ENCODE measurements around the gene RPL36.

RPL36 gene

GRCh38 chr19:5711713-5712161, 21.6 kb downstream of the RPL36 start:
- no peaks in the 10 kb centered on the region for H3K27me3 ChIP-seq (ENCODE audit: insufficient read depth, low read length, poor library complexity)
- H4K5ac ChIP-seq (ENCODE audit: low read length) = no peak overlapping the region
- no peaks in the 10 kb centered on the region for H3K4me1 ChIP-seq (ENCODE audit: control insufficient read depth, low read depth, low read length)
- H3K23ac ChIP-seq (ENCODE audit: low read length) = no peak overlapping the region
- H3K36me3 ChIP-seq (ENCODE audit: control insufficient read depth, insufficient read depth, low read length) = peaks cover 17% of the 10 kb centered on the region
- DNase-seq = no peak
- no peak overlapping the region for H2BK5ac ChIP-seq (ENCODE audit: low read length)
- no peak overlapping the region for H3K56ac ChIP-seq (ENCODE audit: low read length)
- no peak overlapping the region for H3K4me3 ChIP-seq (ENCODE audit: low read length)
- WGBS (ENCODE audit: extremely low coverage, insufficient coverage, low lambda C conversion rate) = no CpG with 5 or more reads among the region's 25 CpGs
- H3K79me2 ChIP-seq (ENCODE audit: control insufficient read depth, insufficient read depth, low read length) = peaks cover 14% of the 10 kb centered on the region
- H2AK5ac ChIP-seq (ENCODE audit: low read length) = no peak overlapping the region
- H2BK15ac ChIP-seq (replicated peaks; ENCODE audit: low read depth) = no peak overlapping the region
- no peak overlapping the region for H3K27ac ChIP-seq (ENCODE audit: low read depth, low read length)
- H4K8ac ChIP-seq (ENCODE audit: low read depth, low read length) = no peak overlapping the region
- peaks cover 4% of the 10 kb centered on the region for H3K79me1 ChIP-seq (ENCODE audit: low read length)
- no peak overlapping the region for H2BK120ac ChIP-seq (ENCODE audit: low read depth, low read length)
- no peak overlapping the region for H3K9ac ChIP-seq (ENCODE audit: low read length)
- no peak overlapping the region for H3K4ac ChIP-seq (ENCODE audit: low read depth, low read length)
- H3K18ac ChIP-seq (ENCODE audit: low read length) = no peak overlapping the region
- no peak overlapping the region for H3K4me2 ChIP-seq (ENCODE audit: low read length)

DNA sequence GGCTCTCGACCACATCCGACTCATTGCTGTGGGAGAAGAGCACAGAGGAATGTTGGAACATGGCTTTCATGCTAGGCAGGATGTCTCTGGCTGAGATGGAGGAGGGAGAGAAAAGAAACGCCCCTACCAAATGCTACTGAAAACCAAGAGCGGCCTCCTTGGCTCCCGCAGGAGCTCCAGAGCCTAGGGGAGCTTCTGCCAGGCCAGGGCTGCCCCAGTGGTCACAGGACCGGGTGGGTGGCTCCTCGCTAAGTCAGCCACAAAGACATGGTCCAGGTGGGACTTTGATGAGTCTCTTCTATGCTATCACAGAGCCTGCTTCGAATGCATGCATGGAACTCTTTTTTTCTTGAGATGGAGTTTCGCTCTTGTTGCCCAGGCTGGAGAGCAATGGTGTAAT, 23.1 kb downstream of the RPL36 start:
- H3K79me1 ChIP-seq (ENCODE audit: low read length) = peaks cover 10% of the 10 kb centered on the region
- H2BK120ac ChIP-seq (ENCODE audit: low read depth, low read length) = no peak overlapping the region
- no peak overlapping the region for H2BK5ac ChIP-seq (ENCODE audit: low read length)
- no peak overlapping the region for H4K5ac ChIP-seq (ENCODE audit: low read length)
- H3K4ac ChIP-seq (ENCODE audit: low read depth, low read length) = no peak overlapping the region
- H3K36me3 ChIP-seq (ENCODE audit: control insufficient read depth, insufficient read depth, low read length) = peaks cover 11% of the 10 kb centered on the region
- H3K56ac ChIP-seq (ENCODE audit: low read length) = no peak overlapping the region
- no peak for DNase-seq
- H3K4me3 ChIP-seq (ENCODE audit: low read length) = no peak overlapping the region
- H3K79me2 ChIP-seq (ENCODE audit: control insufficient read depth, insufficient read depth, low read length) = peaks cover 28% of the 10 kb centered on the region
- H4K8ac ChIP-seq (ENCODE audit: low read depth, low read length) = no peak overlapping the region
- H3K4me2 ChIP-seq (ENCODE audit: low read length) = no peak overlapping the region
- no peak overlapping the region for H3K18ac ChIP-seq (ENCODE audit: low read length)
- H3K27ac ChIP-seq (ENCODE audit: low read depth, low read length) = no peak overlapping the region
- no CpG with 5 or more reads among the region's 9 CpGs for WGBS (ENCODE audit: extremely low coverage, insufficient coverage, low lambda C conversion rate)
- no peak overlapping the region for H3K23ac ChIP-seq (ENCODE audit: low read length)
- no peak overlapping the region for H2BK15ac ChIP-seq (replicated peaks; ENCODE audit: low read depth)
- H3K9ac ChIP-seq (ENCODE audit: low read length) = no peak overlapping the region
- no peaks in the 10 kb centered on the region for H3K4me1 ChIP-seq (ENCODE audit: control insufficient read depth, low read depth, low read length)
- H2AK5ac ChIP-seq (ENCODE audit: low read length) = no peak overlapping the region
- no peaks in the 10 kb centered on the region for H3K27me3 ChIP-seq (ENCODE audit: insufficient read depth, low read length, poor library complexity)

GRCh38 chr19:5714816-5715215, 24.7 kb downstream of the RPL36 start:
- Histone ChIP-seq H3K79me1 (ENCODE audit: low read length) (peaks cover 17% of the 10 kb centered on the region), H3K4me2 (ENCODE audit: low read length) (no peak overlapping the region), H2AK5ac (ENCODE audit: low read length) (no peak overlapping the region), H4K8ac (ENCODE audit: low read depth, low read length) (no peak overlapping the region), H3K23ac (ENCODE audit: low read length) (no peak overlapping the region), H3K36me3 (ENCODE audit: control insufficient read depth, insufficient read depth, low read length) (peaks cover 11% of the 10 kb centered on the region), H2BK5ac (ENCODE audit: low read length) (no peak overlapping the region), H2BK15ac (replicated peaks; ENCODE audit: low read depth) (no peak overlapping the region), H2BK120ac (ENCODE audit: low read depth, low read length) (no peak overlapping the region), H3K18ac (ENCODE audit: low read length) (no peak overlapping the region), H4K5ac (ENCODE audit: low read length) (no peak overlapping the region), H3K4me1 (ENCODE audit: control insufficient read depth, low read depth, low read length) (no peaks in the 10 kb centered on the region), H3K79me2 (ENCODE audit: control insufficient read depth, insufficient read depth, low read length) (peaks cover 44% of the 10 kb centered on the region), H3K56ac (ENCODE audit: low read length) (no peak overlapping the region), H3K27me3 (ENCODE audit: insufficient read depth, low read length, poor library complexity) (no peaks in the 10 kb centered on the region), H3K4me3 (ENCODE audit: low read length) (no peak overlapping the region), H3K4ac (ENCODE audit: low read depth, low read length) (no peak overlapping the region), H3K9ac (ENCODE audit: low read length) (no peak overlapping the region), H3K27ac (ENCODE audit: low read depth, low read length) (no peak overlapping the region)
- no CpG with 5 or more reads among the region's 10 CpGs for WGBS (ENCODE audit: extremely low coverage, insufficient coverage, low lambda C conversion rate)
- DNase-seq = no peak

- Histone ChIP-seq H3K4me2 (ENCODE audit: low read length) (no peak overlapping the region), H2AK5ac (ENCODE audit: low read length) (no peak overlapping the region), H3K27ac (ENCODE audit: low read depth, low read length) (no peak overlapping the region), H2BK15ac (replicated peaks; ENCODE audit: low read depth) (no peak overlapping the region), H3K18ac (ENCODE audit: low read length) (no peak overlapping the region), H3K4ac (ENCODE audit: low read depth, low read length) (no peak overlapping the region), H4K8ac (ENCODE audit: low read depth, low read length) (no peak overlapping the region), H3K4me3 (ENCODE audit: low read length) (no peak overlapping the region), H3K79me2 (ENCODE audit: control insufficient read depth, insufficient read depth, low read length) (peaks cover 44% of the 10 kb centered on the region), H2BK120ac (ENCODE audit: low read depth, low read length) (no peak overlapping the region), H3K9ac (ENCODE audit: low read length) (no peak overlapping the region), H3K23ac (ENCODE audit: low read length) (no peak overlapping the region), H4K5ac (ENCODE audit: low read length) (no peak overlapping the region), H3K27me3 (ENCODE audit: insufficient read depth, low read length, poor library complexity) (no peaks in the 10 kb centered on the region), H3K79me1 (ENCODE audit: low read length) (peaks cover 17% of the 10 kb centered on the region), H3K36me3 (ENCODE audit: control insufficient read depth, insufficient read depth, low read length) (peaks cover 4% of the 10 kb centered on the region), H3K4me1 (ENCODE audit: control insufficient read depth, low read depth, low read length) (no peaks in the 10 kb centered on the region), H2BK5ac (ENCODE audit: low read length) (no peak overlapping the region), H3K56ac (ENCODE audit: low read length) (no peak overlapping the region)
- WGBS (ENCODE audit: extremely low coverage, insufficient coverage, low lambda C conversion rate) = no CpG with 5 or more reads among the region's 8 CpGs
- DNase-seq = no peak
These were observed 27.3 kb downstream of the RPL36 start for GRCh38 chr19:5717215-5717935.

- H4K5ac ChIP-seq (ENCODE audit: low read length) = no peak overlapping the region
- H2BK5ac ChIP-seq (ENCODE audit: low read length) = no peak overlapping the region
- peaks cover 44% of the 10 kb centered on the region for H3K79me2 ChIP-seq (ENCODE audit: control insufficient read depth, insufficient read depth, low read length)
- H3K27ac ChIP-seq (ENCODE audit: low read depth, low read length) = peak overlapping the region; percentile 7
- H3K27me3 ChIP-seq (ENCODE audit: insufficient read depth, low read length, poor library complexity) = no peaks in the 10 kb centered on the region
- no peak overlapping the region for H4K8ac ChIP-seq (ENCODE audit: low read depth, low read length)
- peaks cover under 1% of the 10 kb centered on the region for H3K36me3 ChIP-seq (ENCODE audit: control insufficient read depth, insufficient read depth, low read length)
- no peak overlapping the region for H2BK15ac ChIP-seq (replicated peaks; ENCODE audit: low read depth)
- no peaks in the 10 kb centered on the region for H3K4me1 ChIP-seq (ENCODE audit: control insufficient read depth, low read depth, low read length)
- no peak overlapping the region for H3K23ac ChIP-seq (ENCODE audit: low read length)
- H3K18ac ChIP-seq (ENCODE audit: low read length) = no peak overlapping the region
- H3K4ac ChIP-seq (ENCODE audit: low read depth, low read length) = no peak overlapping the region
- H3K79me1 ChIP-seq (ENCODE audit: low read length) = peaks cover 16% of the 10 kb centered on the region
- peak overlapping the region; percentile 85 for H3K4me2 ChIP-seq (ENCODE audit: low read length)
- peak overlapping the region; percentile 98 for H3K4me3 ChIP-seq (ENCODE audit: low read length)
- H3K9ac ChIP-seq (ENCODE audit: low read length) = peak overlapping the region; percentile 91
- peak overlapping the region; percentile 93 for H3K56ac ChIP-seq (ENCODE audit: low read length)
- H2BK120ac ChIP-seq (ENCODE audit: low read depth, low read length) = no peak overlapping the region
- WGBS (ENCODE audit: extremely low coverage, insufficient coverage, low lambda C conversion rate) = no CpG with 5 or more reads among the region's 14 CpGs
- no peak overlapping the region for H2AK5ac ChIP-seq (ENCODE audit: low read length)
- DNase-seq = no peak
These were observed 28.0 kb downstream of the RPL36 start for GRCh38 chr19:5718037-5718578.

Measured in mesendoderm (in vitro differentiated cells).